NCI-H146 treated with DMSO at 0.1 percent for 48 hours (cell line): ENCODE data around the gene NUBPL.
"Not testable (repeated sequence)": the region's sequence is repeated elsewhere in the genome, so short reads cannot be mapped to it uniquely, and the experiment has no call there.

Experiments used
- DNase-seq: peaks from one replicate; lab custom pipeline; 2025; ENCODE audit not compliant: unreplicated experiment; lab: John Stamatoyannopoulos, UW

NUBPL gene

DNA sequence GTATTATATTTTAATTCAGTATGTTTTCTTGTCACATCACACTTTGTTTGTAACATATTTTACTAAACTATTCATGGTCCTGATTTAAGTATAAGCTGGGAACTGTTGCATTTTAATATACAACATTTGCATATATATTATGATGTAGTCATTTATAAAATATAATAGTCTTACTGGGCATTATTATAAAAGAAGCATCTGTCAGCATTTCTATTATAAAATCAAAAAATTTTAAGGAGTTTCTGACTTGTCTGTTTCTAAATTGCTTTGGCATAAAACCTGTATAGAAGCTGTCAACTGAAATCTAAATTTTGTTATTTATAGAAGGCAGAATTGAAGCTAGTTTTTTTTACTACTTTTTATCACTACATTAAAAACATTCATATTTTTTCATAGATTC lies 166.6 kb downstream of the NUBPL start:
- DNase-seq: no peak

GRCh38 chr14:31740688-31741087 lies 179.5 kb downstream of the NUBPL start:
- no peak for DNase-seq

DNA sequence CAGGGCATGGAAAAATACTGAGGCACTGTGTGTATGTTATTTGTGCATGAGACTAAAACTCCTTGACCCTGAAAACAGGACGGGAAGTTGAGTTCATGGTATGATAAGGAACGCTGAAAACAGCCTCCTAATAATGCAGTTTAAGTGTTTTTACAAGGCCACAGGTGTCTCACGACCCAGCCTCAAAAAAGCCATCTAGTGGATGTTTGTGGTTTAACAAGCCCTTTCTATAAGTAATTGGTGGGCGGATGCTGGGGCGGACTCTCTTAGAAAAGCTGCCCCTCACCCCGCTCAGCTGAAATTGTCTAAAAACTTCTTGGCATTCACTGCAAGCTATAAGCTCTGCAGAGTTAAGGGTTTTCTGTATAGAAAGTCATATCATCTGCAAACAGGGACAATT lies 184.5 kb downstream of the NUBPL start:
- no peak for DNase-seq

DNA sequence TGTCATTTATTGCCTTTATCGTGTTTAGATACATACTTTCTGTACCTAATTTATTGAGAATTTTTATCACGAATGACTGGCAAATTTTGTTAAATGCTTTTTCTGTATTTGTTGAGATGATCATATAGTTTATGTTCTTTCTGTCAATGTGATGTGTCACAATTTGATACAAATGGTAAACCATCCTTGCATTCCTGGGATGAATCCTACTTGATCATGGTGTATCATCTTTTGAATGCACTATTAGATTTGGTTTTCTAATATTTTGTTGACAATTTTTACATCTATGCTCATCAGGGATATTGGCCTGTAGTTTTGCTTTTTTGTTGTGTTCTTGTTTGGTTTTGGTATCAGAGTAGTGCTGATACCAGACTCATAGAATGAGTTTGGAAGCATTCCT lies 185.1 kb downstream of the NUBPL start:
- DNase-seq: no peak

DNA sequence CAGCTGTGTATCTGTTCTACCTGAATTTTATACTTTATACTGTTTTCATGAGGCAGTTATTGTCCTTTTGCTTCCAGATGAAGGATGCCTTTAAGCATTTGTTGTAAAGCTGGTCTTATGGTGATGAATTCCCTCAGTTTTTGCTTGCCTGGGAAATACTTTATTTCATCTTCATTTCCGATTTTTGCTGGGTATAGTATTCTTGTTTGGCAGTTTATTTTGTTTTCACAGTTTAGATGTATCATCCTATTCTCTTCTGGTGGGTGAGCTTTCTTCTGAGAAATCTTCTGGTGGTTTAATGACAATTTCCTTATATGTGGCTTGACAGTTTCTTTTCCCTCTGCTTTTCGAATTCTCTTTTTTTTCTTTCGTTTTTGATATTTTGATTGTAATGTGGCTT lies 188.1 kb downstream of the NUBPL start:
- no peak for DNase-seq

- not testable (repeated sequence) for DNase-seq
Observed at GRCh38 chr14:31751047-31751446, 189.8 kb downstream of the NUBPL start.

GRCh38 chr14:31752867-31753661 lies 191.9 kb downstream of the NUBPL start:
- no peak for DNase-seq

DNA sequence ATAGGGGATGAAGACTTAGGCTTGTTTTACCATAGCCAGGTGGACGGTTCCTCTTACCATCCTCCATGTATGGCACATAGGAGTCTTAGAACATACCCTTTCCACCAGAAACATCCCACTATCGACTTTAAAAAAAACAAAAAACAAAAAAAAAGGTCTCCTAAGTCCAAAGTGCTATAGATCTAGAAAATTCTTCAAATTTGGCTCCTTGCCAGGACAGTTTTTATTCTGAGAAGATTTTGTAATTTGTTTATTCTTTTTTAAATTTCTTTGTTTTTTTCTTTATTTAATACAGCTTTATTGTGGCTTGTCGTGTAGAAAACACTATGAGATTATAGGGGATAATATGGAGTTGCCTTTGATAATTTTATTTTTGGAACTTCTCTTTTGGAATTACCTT lies 197.7 kb downstream of the NUBPL start:
- DNase-seq: no peak

- no peak for DNase-seq
Observed at GRCh38 chr14:31760277-31760676, 199.1 kb downstream of the NUBPL start.

DNA sequence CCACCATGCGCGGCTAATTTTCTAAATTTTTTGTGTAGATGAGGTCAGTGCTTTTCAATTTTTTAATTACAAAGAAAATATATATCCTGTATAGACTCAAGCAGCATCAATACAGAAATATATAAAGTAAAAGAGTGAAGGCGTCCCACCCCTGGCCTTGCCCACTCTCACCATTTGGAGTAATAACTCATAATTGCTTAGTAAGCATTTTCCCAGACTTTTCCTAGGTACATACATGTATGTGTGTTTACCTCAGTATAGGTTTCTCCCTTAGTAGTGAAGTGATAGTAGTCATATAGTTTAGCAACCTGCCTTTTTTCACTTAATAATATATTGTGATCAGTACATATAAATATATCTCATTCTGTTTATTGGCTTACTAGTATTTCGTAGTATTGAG lies 200.1 kb downstream of the NUBPL start:
- DNase-seq: no peak

GRCh38 chr14:31763041-31763440 lies 201.8 kb downstream of the NUBPL start:
- no peak for DNase-seq

DNA sequence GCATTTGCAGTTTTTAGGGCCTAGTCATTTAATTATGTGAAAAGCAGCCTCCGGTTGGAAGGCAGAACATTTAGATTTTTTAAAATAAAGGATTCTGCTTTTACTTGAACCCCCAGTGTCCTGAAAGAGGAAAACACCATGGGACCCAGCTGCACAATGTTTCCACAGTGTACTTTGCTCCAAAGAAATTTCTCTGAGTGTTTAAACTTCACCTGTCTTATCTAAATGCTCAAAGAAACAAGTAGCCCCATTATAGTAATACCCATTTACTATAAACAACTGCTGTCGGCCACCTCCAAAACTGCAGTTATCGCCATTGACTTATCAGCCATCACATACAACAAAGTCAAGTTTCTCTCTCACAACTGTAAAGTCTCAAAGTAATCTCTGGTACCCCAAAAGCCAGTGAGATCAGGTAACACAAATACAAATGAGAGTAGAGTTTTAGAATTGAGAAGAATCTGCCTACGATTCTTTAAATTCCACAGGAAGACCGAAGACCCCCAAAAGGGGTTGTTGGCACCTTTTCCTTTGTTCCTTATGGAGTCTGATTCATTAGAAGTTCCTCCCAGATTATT lies 205.2 kb downstream of the NUBPL start:
- no peak for DNase-seq

GRCh38 chr14:31768355-31768754 lies 207.2 kb downstream of the NUBPL start:
- DNase-seq: no peak

- DNase-seq: no peak
Observed at GRCh38 chr14:31770271-31770670, 209.1 kb downstream of the NUBPL start.

GRCh38 chr14:31774567-31774966 lies 213.4 kb downstream of the NUBPL start:
- no peak for DNase-seq

- DNase-seq: no peak
Observed at GRCh38 chr14:31777312-31777711, 216.1 kb downstream of the NUBPL start.

- DNase-seq: no peak
Observed at GRCh38 chr14:31781578-31781977, 220.4 kb downstream of the NUBPL start.

DNA sequence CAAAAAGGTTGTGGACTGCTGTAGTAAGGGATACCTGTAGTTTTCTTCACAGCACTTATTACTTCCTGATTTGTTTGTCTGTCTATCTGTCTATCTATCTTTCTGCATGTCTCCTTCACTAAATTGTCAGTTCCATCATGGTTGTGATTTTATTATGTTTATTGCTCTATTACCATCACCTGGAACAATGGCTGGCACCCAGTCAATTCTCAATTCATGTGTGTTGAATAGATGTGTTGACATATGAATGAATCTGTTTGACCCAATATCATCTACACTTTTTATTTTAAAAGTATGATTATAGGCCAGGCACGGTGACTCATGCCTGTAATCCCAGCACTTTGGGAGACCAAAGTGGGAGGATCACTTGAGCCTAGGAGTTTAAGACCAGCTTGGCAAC lies 224.4 kb downstream of the NUBPL start:
- DNase-seq: no peak

DNA sequence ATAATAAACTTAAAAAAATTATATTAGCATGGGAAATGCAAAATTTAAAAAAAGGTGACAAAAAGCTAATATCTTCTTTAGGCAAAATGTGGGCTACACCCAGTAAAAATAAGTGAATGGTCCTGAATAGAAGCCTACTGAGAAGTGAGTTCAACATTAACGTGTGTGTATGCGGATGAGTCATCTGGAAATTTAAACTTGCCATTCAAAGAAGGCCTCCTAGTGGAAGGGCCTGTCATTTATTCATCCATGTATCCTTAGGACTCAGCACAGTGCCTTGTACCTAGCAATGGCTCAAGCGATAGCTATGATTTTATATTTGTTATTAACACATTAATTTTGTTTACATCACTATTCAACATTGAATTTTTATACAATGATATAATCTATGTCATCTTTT lies 226.2 kb downstream of the NUBPL start:
- DNase-seq: no peak

DNA sequence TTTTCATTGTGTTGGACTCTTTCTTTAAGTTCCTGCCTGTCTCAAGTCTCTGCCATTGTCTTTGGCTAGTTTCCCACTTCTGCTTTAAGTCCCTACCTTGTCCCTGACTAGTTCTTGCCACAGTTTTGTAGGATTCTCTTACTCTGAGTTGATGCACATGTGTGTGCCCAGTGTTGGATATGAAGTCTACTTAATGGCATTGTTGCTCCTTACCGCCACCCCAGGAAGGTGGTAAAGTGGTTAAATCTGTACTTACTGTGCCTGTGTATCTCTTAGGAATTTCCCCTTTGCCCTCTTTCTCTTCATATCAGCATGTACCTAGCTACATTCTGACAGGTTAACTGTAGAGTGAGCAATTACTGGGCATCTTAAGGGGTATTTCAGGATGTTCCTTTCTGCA lies 227.1 kb downstream of the NUBPL start:
- DNase-seq: no peak

DNA sequence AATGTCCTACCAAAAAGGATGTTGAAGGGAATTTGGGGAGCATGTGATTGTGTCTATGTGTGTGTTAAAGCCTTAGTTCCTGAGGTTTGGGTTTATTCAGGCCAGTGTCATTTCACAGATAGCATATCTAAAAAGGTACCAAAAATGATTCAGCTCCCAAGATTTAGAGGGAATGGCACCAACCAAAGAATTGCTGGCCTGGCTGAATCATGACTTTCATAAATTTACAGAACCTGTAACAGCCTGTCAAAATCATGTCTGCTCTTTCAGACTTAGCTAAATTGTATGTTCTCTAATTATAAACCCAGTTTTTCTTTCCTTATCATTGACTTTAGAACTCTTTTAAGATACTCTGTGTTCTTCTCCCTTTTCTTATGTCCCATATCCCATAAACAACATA lies 231.5 kb downstream of the NUBPL start:
- DNase-seq: no peak

DNA sequence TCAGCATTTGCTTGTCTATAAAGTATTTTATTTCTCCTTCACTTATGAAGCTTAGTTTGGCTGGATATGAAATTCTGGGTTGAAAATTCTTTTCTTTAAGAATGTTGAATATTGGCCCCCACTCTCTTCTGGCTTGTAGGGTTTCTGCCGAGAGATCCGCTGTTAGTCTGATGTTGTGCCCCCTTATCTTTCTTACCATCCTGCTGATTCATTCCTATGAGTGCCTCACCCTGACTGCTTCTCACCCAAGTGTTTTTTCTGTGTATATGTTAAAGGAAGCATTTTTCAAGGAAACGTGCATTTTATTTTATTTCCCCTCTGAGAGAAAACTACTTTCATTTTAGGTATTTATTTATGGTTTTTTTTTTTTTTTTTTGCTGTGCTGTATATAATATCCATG lies 236.7 kb downstream of the NUBPL start:
- DNase-seq: not testable (repeated sequence)

DNA sequence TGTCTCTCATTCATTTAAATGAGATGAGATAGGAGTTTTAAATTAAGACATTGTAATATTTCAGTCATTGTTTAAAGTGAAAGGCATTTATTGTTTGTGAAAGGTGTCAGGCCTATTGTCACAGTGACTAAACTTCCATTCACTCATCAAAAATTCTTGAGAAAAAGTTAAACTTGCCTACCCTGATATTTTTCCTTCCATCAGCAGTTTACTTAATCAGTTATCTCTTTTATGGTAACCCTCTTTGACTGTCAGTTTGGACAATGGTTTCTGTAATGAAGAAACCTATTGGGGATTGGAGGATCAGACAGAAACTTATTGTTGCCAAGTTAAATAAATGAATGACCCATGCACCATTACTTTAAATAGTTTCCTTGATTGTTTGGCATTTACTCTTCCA lies 241.6 kb downstream of the NUBPL start:
- DNase-seq: no peak
